ES-I3 (cell line): ENCODE results near the gene MRPS18A.
"Not testable (repeated sequence)": the region's sequence is repeated elsewhere in the genome, so short reads cannot be mapped to it uniquely, and the experiment has no call there.

Experiments
- H3K36me3 ChIP-seq: 2 replicates; pipeline ENCODE4 v1.6.1; 2013; ENCODE audit warnings: mild to moderate bottlenecking, low read length, control low read depth, moderate library complexity; ENCODE audit not compliant: insufficient read depth
- H3K4me1 ChIP-seq: 2 replicates; pipeline ENCODE4 v1.6.1; 2013; ENCODE audit warnings: mild to moderate bottlenecking, control low read depth, low read length; ENCODE audit not compliant: insufficient read depth
- H3K9ac ChIP-seq: 2 replicates; pipeline ENCODE4 v1.6.1; 2013; ENCODE audit warnings: low read depth, mild to moderate bottlenecking, low read length, moderate library complexity
- H3K9me3 ChIP-seq: 2 replicates; pipeline ENCODE4 v1.6.1; 2013; ENCODE audit warnings: mild to moderate bottlenecking, low read length, moderate library complexity; ENCODE audit not compliant: control insufficient read depth, insufficient read depth

MRPS18A gene

DNA sequence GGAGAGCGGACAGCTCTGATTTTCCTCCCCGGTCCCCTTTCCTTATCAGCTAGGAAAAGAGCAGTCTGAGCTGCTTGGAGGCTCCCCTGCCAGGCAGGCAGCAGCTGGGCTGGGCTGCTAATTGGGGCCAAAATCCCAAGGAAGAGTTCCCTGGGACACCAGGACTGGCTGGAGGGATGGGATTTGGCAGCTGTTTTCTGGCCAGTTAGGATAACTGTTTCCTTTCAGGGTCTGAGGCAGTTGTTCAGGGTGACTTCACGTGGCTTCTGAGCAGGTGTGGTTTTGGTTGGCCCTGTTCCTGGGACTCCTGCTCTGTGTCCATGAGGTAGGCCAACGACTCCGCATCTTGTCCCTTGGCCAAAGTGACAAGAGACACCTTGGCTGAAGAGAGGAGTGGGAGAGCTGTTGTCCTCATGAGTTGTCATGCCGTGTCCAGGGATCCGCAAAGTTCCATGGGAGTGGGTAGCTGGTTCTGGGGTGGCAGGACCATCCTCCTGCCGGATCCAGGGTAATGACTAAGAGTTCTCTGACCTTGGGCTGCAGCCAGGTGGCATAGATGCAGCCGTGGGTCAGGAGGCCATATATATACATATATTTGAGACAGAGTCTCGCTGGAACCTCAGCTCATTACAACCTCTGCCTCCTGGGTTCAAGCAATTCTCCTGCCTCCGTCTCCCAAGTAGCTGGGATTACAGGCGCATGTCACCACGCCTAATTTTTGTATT, 21.2 kb downstream of the MRPS18A start:
- no peak overlapping the region for H3K9ac ChIP-seq
- H3K36me3 ChIP-seq, result no peaks in the 10 kb centered on the region
- H3K4me1 ChIP-seq, result peaks cover 24% of the 10 kb centered on the region
- H3K9me3 ChIP-seq, result no peaks in the 10 kb centered on the region

DNA sequence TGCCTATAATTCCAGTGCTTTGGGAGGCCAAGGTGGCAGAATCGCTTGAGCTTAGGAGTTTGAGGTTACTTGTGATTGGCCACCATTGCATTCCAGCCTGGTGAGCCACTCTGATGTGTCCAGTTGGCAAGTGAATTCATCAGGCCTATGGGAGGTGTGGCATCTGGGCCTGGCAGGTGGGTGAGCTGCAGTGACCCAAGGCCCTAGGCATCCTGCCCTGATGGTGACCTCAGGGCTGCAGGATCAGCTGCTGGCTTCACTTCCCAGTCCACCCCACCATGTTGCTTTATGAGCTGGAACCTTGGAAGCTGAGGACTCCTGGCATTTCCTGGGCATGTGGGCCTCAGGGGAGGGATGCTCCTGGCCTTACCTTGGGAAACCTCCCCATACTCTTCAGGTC, 22.2 kb downstream of the MRPS18A start:
- Histone ChIP-seq H3K9ac (no peak overlapping the region), H3K9me3 (no peaks in the 10 kb centered on the region; the same call in 1 of the 2 replicates), H3K4me1 (peaks cover 24% of the 10 kb centered on the region), H3K36me3 (no peaks in the 10 kb centered on the region)

DNA sequence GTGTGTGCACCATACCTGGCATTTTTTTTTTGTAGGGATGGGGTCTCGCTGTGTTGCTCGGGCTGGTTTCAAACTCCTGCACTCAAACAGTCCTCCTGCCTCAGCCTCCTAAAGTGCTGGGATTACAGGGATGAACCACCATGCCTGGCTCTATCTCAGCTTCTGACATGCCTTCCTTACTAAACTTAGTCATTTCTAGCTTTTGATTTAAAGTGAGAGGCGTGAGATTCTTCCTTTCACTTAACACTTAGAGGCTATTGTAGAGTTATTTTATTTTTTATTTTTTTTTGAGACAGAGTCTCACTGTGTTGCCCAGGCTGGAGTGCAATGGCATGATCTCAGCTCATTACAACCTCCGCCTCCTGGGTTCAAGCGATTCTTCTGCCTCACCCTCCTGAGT, 24.6 kb downstream of the MRPS18A start:
- H3K36me3 ChIP-seq, H3K9ac ChIP-seq, H3K9me3 ChIP-seq, H3K4me1 ChIP-seq: not testable (repeated sequence)

DNA sequence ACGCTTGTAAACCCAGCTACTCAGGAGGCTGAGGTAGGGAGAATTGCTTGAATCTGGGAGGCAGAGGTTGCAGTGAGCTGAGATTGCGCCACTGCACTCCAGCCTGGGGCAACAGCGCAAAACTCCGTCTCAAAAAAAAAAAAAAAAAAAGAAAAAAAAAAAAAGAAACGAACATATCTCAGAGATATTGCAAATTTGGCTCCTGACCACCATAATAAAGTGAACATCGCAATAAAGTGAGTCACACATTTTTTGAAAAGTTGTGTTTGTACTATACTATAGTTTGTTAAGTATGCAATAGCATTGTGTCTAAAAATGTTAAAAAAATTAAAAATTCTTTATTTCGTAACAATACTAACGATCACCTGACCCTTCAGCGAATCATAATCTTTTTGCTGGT, 29.4 kb downstream of the MRPS18A start:
- H3K9ac ChIP-seq, result no peak overlapping the region
- no peaks in the 10 kb centered on the region; the same call in 1 of the 2 replicates for H3K9me3 ChIP-seq
- 0 out of 2 replicates have a peak, but pooled peaks cover 4% of the 10 kb centered on the region for H3K4me1 ChIP-seq
- no peaks in the 10 kb centered on the region for H3K36me3 ChIP-seq

DNA sequence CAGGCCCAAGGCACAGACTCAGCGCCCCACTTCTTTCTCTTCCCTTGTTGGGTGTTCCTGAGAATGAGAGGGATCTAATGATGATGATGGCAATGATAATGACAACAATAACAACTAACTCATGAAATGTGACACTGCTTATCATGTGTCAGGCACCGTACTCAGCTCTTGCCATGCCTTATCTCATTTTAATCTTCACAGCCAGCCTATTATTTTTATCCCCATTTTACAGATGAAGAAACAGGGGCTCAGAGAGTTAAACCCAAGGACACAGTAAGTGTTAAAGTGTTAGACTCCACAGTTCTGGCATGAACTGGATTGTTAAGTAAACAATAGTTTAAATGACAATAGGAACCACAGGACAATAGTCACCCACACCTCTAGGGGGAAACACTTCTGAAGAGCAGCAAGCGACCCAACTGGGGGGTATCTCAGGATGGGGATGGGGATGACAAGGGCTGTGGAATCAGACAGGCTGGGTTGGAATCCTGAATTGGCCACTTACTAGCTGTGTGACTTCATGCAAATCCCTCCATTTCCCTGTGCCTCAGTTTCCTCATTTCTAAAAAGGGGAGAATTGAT, 30.3 kb downstream of the MRPS18A start:
- no peaks in the 10 kb centered on the region; the same call in 1 of the 2 replicates for H3K9me3 ChIP-seq
- H3K4me1 ChIP-seq, result 0 out of 2 replicates have a peak, but pooled peaks cover 4% of the 10 kb centered on the region
- H3K36me3 ChIP-seq, result no peaks in the 10 kb centered on the region
- H3K9ac ChIP-seq, result no peak overlapping the region

DNA sequence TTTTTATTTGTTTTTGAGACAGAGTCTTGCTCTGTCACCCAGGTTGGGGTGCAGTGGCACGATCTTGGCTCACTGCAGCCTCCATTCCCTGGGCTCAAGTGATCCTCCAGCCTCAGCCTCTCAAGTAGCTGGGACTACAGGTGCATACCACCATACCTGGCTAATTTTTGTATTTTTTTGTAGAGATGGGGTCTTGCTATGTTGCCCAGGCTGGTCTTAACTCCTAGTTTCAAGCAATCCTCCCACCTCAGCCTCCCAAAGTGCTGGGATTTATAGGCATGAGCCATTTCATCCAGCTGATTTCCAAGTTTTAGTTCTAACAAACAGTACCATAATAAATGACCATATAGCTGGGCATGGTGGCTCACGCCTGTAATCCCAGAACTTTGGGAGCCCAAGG, 34.8 kb downstream of the MRPS18A start:
- H3K36me3 ChIP-seq, H3K4me1 ChIP-seq, H3K9ac ChIP-seq, H3K9me3 ChIP-seq: not testable (repeated sequence)

DNA sequence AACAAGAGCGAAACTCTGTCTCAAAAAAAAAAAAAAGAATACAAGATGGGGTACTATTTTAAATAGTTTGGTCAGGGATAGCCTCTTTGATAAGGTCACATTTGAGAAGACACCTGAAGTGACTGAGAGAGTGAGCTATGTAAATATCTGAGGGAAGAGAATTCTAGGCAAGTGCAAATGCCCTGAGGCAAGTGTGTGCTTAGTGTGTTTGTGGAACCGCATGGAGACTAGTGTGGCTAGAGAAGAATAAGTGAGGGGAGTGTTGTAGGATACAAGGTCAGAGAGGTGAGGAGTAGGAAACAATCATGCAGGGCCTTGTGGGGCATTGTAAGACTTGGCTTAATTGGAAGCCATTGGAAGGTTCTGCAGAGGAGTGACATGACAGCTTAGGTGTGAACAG, 39.3 kb downstream of the MRPS18A start:
- H3K4me1 ChIP-seq, result peaks cover 5% of the 10 kb centered on the region; the same call in 1 of the 2 replicates
- no peaks in the 10 kb centered on the region for H3K9me3 ChIP-seq
- no peak overlapping the region for H3K9ac ChIP-seq
- H3K36me3 ChIP-seq, result no peaks in the 10 kb centered on the region

DNA sequence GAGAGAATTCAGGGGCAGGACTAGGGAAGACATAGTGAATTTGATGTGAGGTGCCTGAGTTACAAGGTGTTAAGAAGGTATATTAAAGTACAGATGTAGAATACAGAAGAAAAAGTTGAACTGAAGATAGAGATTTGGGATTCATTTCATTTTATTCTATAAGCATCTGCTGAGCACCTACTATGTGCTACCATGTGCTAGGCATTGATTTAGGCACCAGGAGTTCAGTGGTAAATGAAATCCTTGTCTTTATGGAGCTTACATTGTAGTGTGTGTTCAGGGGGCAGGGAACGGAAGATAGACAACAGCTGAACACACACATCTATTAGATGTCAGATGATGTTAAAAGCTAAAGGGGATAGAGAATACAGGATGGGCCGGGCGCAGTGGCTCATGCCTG, 40.0 kb downstream of the MRPS18A start:
- Histone ChIP-seq H3K9me3 (no peaks in the 10 kb centered on the region), H3K9ac (no peak overlapping the region), H3K36me3 (no peaks in the 10 kb centered on the region), H3K4me1 (peaks cover 5% of the 10 kb centered on the region; the same call in 1 of the 2 replicates)

DNA sequence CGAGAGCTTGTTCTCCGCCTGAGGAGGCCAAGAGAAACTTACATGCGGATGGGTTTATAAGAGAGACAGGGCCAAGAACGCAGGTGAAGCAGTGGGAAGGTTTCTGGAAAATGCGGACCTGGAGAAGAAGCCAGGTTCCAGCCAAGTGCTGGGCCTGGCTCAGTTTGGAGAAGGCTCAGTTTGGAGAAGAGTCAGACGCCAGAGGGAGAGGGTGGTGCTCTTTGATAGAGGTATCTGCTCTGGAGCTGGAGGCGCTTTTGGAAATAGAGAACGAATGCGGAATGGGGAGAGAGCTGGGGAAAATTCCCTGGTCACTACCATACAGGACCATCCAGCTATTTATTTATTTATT, 42.0 kb downstream of the MRPS18A start:
- no peaks in the 10 kb centered on the region for H3K9me3 ChIP-seq
- H3K36me3 ChIP-seq, result peaks cover 3% of the 10 kb centered on the region; the same call in 1 of the 2 replicates
- H3K9ac ChIP-seq, result peak overlapping the region; percentile 69; the same call in 1 of the 2 replicates
- peaks cover 5% of the 10 kb centered on the region; the same call in 1 of the 2 replicates for H3K4me1 ChIP-seq

DNA sequence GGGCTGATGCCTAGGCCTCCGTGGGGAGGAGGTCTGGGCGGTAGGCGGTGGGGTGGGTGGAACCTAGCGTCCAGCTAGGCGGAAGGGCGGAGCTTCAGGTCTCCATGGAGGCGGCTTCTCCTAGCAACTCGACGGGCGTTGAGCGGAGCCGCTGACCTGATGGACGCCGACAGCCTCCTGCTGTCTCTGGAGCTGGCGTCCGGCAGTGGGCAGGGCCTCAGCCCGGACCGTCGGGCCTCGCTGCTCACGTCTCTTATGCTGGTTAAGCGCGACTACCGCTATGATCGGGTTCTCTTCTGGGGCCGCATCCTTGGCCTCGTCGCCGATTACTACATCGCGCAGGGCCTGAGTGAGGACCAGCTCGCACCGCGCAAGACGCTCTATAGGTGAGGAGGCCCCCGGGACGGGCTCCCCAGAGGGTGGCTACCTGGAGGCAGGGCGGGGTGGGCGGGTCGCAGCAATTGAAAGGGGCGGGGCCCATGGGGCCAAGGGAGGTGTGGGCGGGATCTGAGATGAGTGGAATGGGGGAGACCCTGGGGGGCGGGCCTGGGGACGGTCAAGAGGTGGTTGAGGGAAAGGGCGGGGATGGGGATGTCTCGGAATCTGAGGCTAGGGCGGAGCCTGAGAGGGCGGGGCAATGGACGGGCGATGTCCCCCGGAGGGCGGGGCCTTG, 42.5 kb downstream of the MRPS18A start, which contains the start of gene RSPH9:
Gene RSPH9 (plus strand): TSS at position 97 of the 673 bp plus-strand sequence. CDS start 63 bp downstream, at position 160.
- H3K9ac ChIP-seq, result peak within 1 kb of the TSS; percentile 69; the same call in 1 of the 2 replicates
- H3K9me3 ChIP-seq, result no peaks in the 10 kb centered on the region

DNA sequence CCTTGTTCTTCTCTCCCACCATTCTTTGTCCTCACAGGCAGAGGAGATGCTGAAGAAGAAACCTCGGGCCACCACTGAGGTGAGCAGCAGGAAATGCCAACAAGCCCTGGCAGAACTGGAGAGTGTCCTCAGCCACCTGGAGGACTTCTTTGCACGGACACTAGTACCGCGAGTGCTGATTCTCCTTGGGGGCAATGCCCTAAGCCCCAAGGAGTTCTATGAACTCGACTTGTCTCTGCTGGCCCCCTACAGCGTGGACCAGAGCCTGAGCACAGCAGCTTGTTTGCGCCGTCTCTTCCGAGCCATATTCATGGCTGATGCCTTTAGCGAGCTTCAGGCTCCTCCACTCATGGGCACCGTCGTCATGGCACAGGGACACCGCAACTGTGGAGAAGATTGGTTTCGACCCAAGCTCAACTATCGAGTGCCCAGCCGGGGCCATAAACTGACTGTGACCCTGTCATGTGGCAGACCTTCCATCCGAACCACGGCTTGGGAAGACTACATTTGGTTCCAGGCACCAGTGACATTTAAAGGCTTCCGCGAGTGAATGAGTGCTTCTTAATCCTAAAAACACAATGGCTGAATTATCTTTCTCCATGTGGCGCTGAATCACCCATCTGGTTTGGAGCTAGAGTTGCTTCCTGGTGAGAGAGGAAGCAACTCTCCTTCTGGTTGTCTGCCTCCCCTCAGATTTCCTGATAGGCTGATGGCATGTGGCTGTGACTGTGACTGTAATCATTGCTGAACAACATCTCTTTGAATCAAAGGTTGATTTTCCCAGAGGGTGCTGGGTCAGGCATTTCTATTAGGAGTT, 47.4 kb downstream of the MRPS18A start:
- Histone ChIP-seq H3K4me1 (peaks cover 5% of the 10 kb centered on the region; the same call in 1 of the 2 replicates), H3K9me3 (no peaks in the 10 kb centered on the region), H3K9ac (no peak overlapping the region), H3K36me3 (peaks cover 20% of the 10 kb centered on the region)

More for the DNA sequence above, 42.5 kb downstream of the MRPS18A start, which contains the start of gene RSPH9:
- H3K4me1 ChIP-seq, result peaks cover 5% of the 10 kb centered on the region; the same call in 1 of the 2 replicates
- peaks cover 6% of the 10 kb centered on the region; the same call in 1 of the 2 replicates for H3K36me3 ChIP-seq

DNA sequence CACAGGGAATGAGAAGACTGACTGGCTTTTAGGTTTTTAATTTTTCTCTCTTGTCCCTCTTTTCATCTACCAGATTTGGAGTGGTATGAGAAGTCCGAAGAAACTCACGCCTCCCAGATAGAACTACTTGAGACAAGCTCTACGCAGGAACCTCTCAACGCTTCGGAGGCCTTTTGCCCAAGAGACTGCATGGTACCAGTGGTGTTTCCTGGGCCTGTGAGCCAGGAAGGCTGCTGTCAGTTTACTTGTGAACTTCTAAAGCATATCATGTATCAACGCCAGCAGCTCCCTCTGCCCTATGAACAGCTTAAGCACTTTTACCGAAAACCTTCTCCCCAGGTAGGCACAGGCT, 51.3 kb downstream of the MRPS18A start:
- H3K9me3 ChIP-seq, result no peaks in the 10 kb centered on the region
- peak overlapping the region; percentile 93 for H3K9ac ChIP-seq

DNA sequence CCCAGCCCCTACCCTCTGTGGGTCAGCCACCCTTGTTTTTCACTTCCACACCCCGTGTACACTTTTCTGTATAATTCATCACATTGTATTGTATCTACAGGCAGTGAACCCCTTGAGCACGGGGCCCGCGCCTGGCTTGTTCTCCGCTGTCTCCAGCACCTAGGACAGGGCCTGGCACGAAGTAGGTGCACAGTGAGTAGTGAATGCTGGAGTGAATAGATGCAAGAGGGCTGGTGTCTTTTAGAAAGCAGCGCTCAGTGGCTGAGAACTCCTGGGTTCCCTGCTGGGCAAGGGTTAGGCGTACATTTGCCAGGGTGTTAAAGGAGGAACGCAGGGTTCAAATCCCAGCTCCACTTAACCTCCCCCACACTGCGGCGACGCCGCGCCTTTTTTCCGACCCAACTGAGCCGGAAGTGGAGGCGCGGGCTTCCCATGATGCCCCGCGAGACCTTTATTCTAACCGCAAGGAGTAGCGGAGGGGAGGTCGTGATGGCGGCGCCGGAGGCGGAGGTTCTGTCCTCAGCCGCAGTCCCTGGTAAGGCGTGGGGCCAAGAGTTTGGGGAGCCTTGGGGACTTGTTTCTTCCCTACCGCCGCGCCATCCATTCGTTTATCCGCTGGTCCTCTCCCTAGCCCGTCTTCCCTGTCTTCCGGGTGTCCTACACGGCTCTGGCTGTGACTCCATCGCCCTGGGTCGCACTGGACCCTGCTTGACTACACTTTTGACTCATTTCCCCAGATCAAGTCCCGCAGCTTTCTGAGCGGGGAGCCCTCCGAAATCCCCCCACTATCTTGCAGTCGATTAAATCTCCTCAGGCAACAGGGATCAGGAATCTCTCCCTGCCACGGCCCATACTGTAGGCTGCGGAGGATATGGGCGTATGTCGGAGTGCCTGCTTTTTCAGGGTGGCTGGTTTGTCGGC, 51.9 kb downstream of the MRPS18A start, which contains the start of gene MAD2L1BP:
Gene MAD2L1BP (plus strand): TSS at position 454 of the 921 bp plus-strand sequence. CDS start 36 bp downstream, at position 490.
- peaks cover 17% of the 10 kb centered on the region for H3K36me3 ChIP-seq
- peaks cover 4% of the 10 kb centered on the region; the same call in 1 of the 2 replicates for H3K4me1 ChIP-seq
- H3K9me3 ChIP-seq, result no peaks in the 10 kb centered on the region
- peak within 1 kb of the TSS; percentile 93 for H3K9ac ChIP-seq

More for the DNA sequence above, 51.3 kb downstream of the MRPS18A start:
- Histone ChIP-seq H3K4me1 (no peaks in the 10 kb centered on the region), H3K36me3 (peaks cover 18% of the 10 kb centered on the region)
